Measurements from ENCODE around the gene MYO1H. TPM values are rescaled to one million over a fixed set of nuclear protein-coding genes. Genes with fewer than 3 reads are reported as not detected.

The MYO1H gene
- total and polyA plus RNA-seq, 5 donors from 2014 or later: 0.14 TPM; not detected in 4

GRCh38 chr12:109330282-109331230, 17.1 kb upstream of the MYO1H start:
- H3K27me3 ChIP-seq (ENCODE audit: control insufficient read depth, insufficient read depth, low read length): peaks cover 3% of the 10 kb centered on the region
- H3K9me3 ChIP-seq (ENCODE audit: control insufficient read depth in 2 of 2, low read length in 2 of 2): no peaks in the 10 kb centered on the region
- H3K4me3 ChIP-seq (ENCODE audit: low read depth, low read length): no peak overlapping the region
- Mint-ChIP-seq H3K9me3 (no peaks in the 10 kb centered on the region), H3K4me3 (no peak overlapping the region), H3K36me3 (no peaks in the 10 kb centered on the region), H3K4me1 (no peaks in the 10 kb centered on the region), H3K27me3 (peaks cover 24% of the 10 kb centered on the region), H3K27ac (no peak overlapping the region)
- no peak for DNase-seq
- no peaks in the 10 kb centered on the region for H3K4me1 ChIP-seq (ENCODE audit: control insufficient read depth, insufficient read depth, low read length, poor library complexity, severe bottlenecking)
- no peak for ATAC-seq (ENCODE audit: low read depth in 2 of 2)
- no peak overlapping the region for H3K27ac ChIP-seq (ENCODE audit: insufficient read depth, low read length, poor library complexity, severe bottlenecking)
- H3K36me3 ChIP-seq (ENCODE audit: control insufficient read depth, insufficient read depth, low read length): no peaks in the 10 kb centered on the region

- Histone ChIP-seq H3K27ac (ENCODE audit: insufficient read depth, low read length, poor library complexity, severe bottlenecking) (no peak overlapping the region), H3K4me1 (ENCODE audit: control insufficient read depth, insufficient read depth, low read length, poor library complexity, severe bottlenecking) (no peaks in the 10 kb centered on the region), H3K9me3 (ENCODE audit: control insufficient read depth in 2 of 2, low read length in 2 of 2) (no peaks in the 10 kb centered on the region), H3K4me3 (ENCODE audit: low read depth, low read length) (no peak overlapping the region), H3K36me3 (ENCODE audit: control insufficient read depth, insufficient read depth, low read length) (no peaks in the 10 kb centered on the region), H3K27me3 (ENCODE audit: control insufficient read depth, insufficient read depth, low read length) (no peaks in the 10 kb centered on the region)
- ATAC-seq (ENCODE audit: low read depth in 2 of 2) (no peak), DNase-seq (no peak)
- Mint-ChIP-seq H3K27me3 (peaks cover 23% of the 10 kb centered on the region), H3K36me3 (no peaks in the 10 kb centered on the region), H3K27ac (no peak overlapping the region), H3K4me3 (no peak overlapping the region), H3K9me3 (peaks cover 0 to 4% (median 0%) of the 10 kb centered on the region in 7 donors), H3K4me1 (no peaks in the 10 kb centered on the region)
Measured at GRCh38 chr12:109331301-109331952, 16.3 kb upstream of the MYO1H start.

- no peak for ATAC-seq (ENCODE audit: low read depth in 2 of 2)
Measured at GRCh38 chr12:109334887-109335286, 12.8 kb upstream of the MYO1H start.

GRCh38 chr12:109336593-109336992, 11.1 kb upstream of the MYO1H start:
- peaks cover 26% of the 10 kb centered on the region for H3K27me3 Mint-ChIP-seq
- DNase-seq (no peak), ATAC-seq (ENCODE audit: low read depth in 2 of 2) (no peak)
- no peaks in the 10 kb centered on the region for H3K36me3 Mint-ChIP-seq
- Histone ChIP-seq H3K27ac (ENCODE audit: insufficient read depth, low read length, poor library complexity, severe bottlenecking) (no peak overlapping the region), H3K9me3 (ENCODE audit: control insufficient read depth in 2 of 2, low read length in 2 of 2) (no peaks in the 10 kb centered on the region), H3K4me1 (ENCODE audit: control insufficient read depth, insufficient read depth, low read length, poor library complexity, severe bottlenecking) (no peaks in the 10 kb centered on the region), H3K36me3 (ENCODE audit: control insufficient read depth, insufficient read depth, low read length) (no peaks in the 10 kb centered on the region), H3K27me3 (ENCODE audit: control insufficient read depth, insufficient read depth, low read length) (peaks cover 6% of the 10 kb centered on the region), H3K4me3 (ENCODE audit: low read depth, low read length) (no peak overlapping the region)
- H3K4me1 Mint-ChIP-seq: no peaks in the 10 kb centered on the region
- H3K9me3 Mint-ChIP-seq: peaks cover 0 to 6% (median 0%) of the 10 kb centered on the region in 7 donors
- no peak overlapping the region for H3K27ac Mint-ChIP-seq
- H3K4me3 Mint-ChIP-seq: no peak overlapping the region

More at GRCh38 chr12:109334887-109335286, 12.8 kb upstream of the MYO1H start:
- Histone ChIP-seq H3K27me3 (ENCODE audit: control insufficient read depth, insufficient read depth, low read length) (peaks cover 2% of the 10 kb centered on the region), H3K27ac (ENCODE audit: insufficient read depth, low read length, poor library complexity, severe bottlenecking) (no peak overlapping the region), H3K9me3 (ENCODE audit: control insufficient read depth in 2 of 2, low read length in 2 of 2) (no peaks in the 10 kb centered on the region), H3K36me3 (ENCODE audit: control insufficient read depth, insufficient read depth, low read length) (no peaks in the 10 kb centered on the region), H3K4me3 (ENCODE audit: low read depth, low read length) (no peak overlapping the region), H3K4me1 (ENCODE audit: control insufficient read depth, insufficient read depth, low read length, poor library complexity, severe bottlenecking) (no peaks in the 10 kb centered on the region)
- Mint-ChIP-seq H3K4me1 (no peaks in the 10 kb centered on the region), H3K27ac (no peak overlapping the region), H3K36me3 (no peaks in the 10 kb centered on the region), H3K27me3 (peaks cover 26% of the 10 kb centered on the region), H3K4me3 (no peak overlapping the region), H3K9me3 (peaks cover 0 to 6% (median 0%) of the 10 kb centered on the region in 7 donors)
- DNase-seq: no peak

GRCh38 chr12:109343677-109344076, 4.0 kb upstream of the MYO1H start:
- Mint-ChIP-seq H3K4me1 (no peaks in the 10 kb centered on the region), H3K27me3 (peaks cover 30% of the 10 kb centered on the region), H3K9me3 (peaks cover 0 to 3% (median 0%) of the 10 kb centered on the region in 7 donors), H3K27ac (no peak overlapping the region), H3K4me3 (no peak overlapping the region), H3K36me3 (no peaks in the 10 kb centered on the region)
- Histone ChIP-seq H3K36me3 (ENCODE audit: control insufficient read depth, insufficient read depth, low read length) (no peaks in the 10 kb centered on the region), H3K27me3 (ENCODE audit: control insufficient read depth, insufficient read depth, low read length) (peaks cover 17% of the 10 kb centered on the region), H3K4me3 (ENCODE audit: low read depth, low read length) (no peak overlapping the region), H3K27ac (ENCODE audit: insufficient read depth, low read length, poor library complexity, severe bottlenecking) (no peak overlapping the region), H3K4me1 (ENCODE audit: control insufficient read depth, insufficient read depth, low read length, poor library complexity, severe bottlenecking) (no peaks in the 10 kb centered on the region), H3K9me3 (ENCODE audit: control insufficient read depth in 2 of 2, low read length in 2 of 2) (no peaks in the 10 kb centered on the region)
- ATAC-seq (ENCODE audit: low read depth in 2 of 2) (no peak), DNase-seq (no peak)

GRCh38 chr12:109345428-109345827, 2.3 kb upstream of the MYO1H start:
- Mint-ChIP-seq H3K27ac (no peak overlapping the region), H3K4me1 (no peaks in the 10 kb centered on the region), H3K27me3 (peaks cover 27% of the 10 kb centered on the region), H3K36me3 (no peaks in the 10 kb centered on the region), H3K9me3 (peaks cover 0 to 3% (median 0%) of the 10 kb centered on the region in 7 donors), H3K4me3 (no peak overlapping the region)
- no peak for ATAC-seq (ENCODE audit: low read depth in 2 of 2)
- DNase-seq: no peak
- peaks cover 17% of the 10 kb centered on the region for H3K27me3 ChIP-seq (ENCODE audit: control insufficient read depth, insufficient read depth, low read length)
- H3K27ac ChIP-seq (ENCODE audit: insufficient read depth, low read length, poor library complexity, severe bottlenecking): no peak overlapping the region
- H3K36me3 ChIP-seq (ENCODE audit: control insufficient read depth, insufficient read depth, low read length): no peaks in the 10 kb centered on the region
- no peaks in the 10 kb centered on the region for H3K9me3 ChIP-seq (ENCODE audit: control insufficient read depth in 2 of 2, low read length in 2 of 2)
- H3K4me1 ChIP-seq (ENCODE audit: control insufficient read depth, insufficient read depth, low read length, poor library complexity, severe bottlenecking): no peaks in the 10 kb centered on the region
- H3K4me3 ChIP-seq (ENCODE audit: low read depth, low read length): no peak overlapping the region

- H3K4me1 Mint-ChIP-seq: no peaks in the 10 kb centered on the region
- Histone ChIP-seq H3K4me1 (ENCODE audit: control insufficient read depth, insufficient read depth, low read length, poor library complexity, severe bottlenecking) (no peaks in the 10 kb centered on the region), H3K27ac (ENCODE audit: insufficient read depth, low read length, poor library complexity, severe bottlenecking) (no peak overlapping the region), H3K9me3 (ENCODE audit: control insufficient read depth in 2 of 2, low read length in 2 of 2) (no peaks in the 10 kb centered on the region), H3K36me3 (ENCODE audit: control insufficient read depth, insufficient read depth, low read length) (no peaks in the 10 kb centered on the region), H3K4me3 (ENCODE audit: low read depth, low read length) (no peak overlapping the region), H3K27me3 (ENCODE audit: control insufficient read depth, insufficient read depth, low read length) (peaks cover 14% of the 10 kb centered on the region)
- H3K4me3 Mint-ChIP-seq: no peak overlapping the region
- peak in 1 of 3 donors; percentile 9 for DNase-seq
- peaks cover 24% of the 10 kb centered on the region for H3K27me3 Mint-ChIP-seq
- H3K9me3 Mint-ChIP-seq: peaks cover 0 to 3% (median 0%) of the 10 kb centered on the region in 7 donors
- H3K27ac Mint-ChIP-seq: no peak overlapping the region
- H3K36me3 Mint-ChIP-seq: no peaks in the 10 kb centered on the region
- ATAC-seq (ENCODE audit: low read depth in 2 of 2): no peak
Measured at GRCh38 chr12:109346920-109347319, 780 bp upstream of the MYO1H start.

All from CD4-positive, CD25-positive, alpha-beta regulatory T cell (primary cell).